Osteocyte (in vitro differentiated cells): Measurements from ENCODE around the gene LARGE2. TPM values are rescaled to one million over a fixed set of nuclear protein-coding genes. Genes with fewer than 3 reads are reported as not detected.
A peak's percentile ranks its signal among the peaks of the same experiment; 100 is the strongest.

Experiments
- DNase-seq: peaks from one replicate; pipeline ENCODE4 v3.0.0; 2021; ENCODE audit warnings: mixed read lengths; ENCODE audit not compliant: unreplicated experiment; ENCODE audit errors: extremely low spot score
- H3K27ac Mint-ChIP-seq: one replicate; pipeline ENCODE4 v1.8.0; 2021; ENCODE audit warnings: mild to moderate bottlenecking, mixed read lengths; ENCODE audit not compliant: unreplicated experiment
- H3K27me3 Mint-ChIP-seq: one replicate; pipeline ENCODE4 v1.8.0; 2021; ENCODE audit warnings: mixed read lengths; ENCODE audit not compliant: unreplicated experiment
- H3K36me3 Mint-ChIP-seq: one replicate; pipeline ENCODE4 v1.8.0; 2021; ENCODE audit warnings: mixed read lengths; ENCODE audit not compliant: unreplicated experiment
- H3K4me1 Mint-ChIP-seq: one replicate; pipeline ENCODE4 v1.8.0; 2021; ENCODE audit warnings: mixed read lengths; ENCODE audit not compliant: unreplicated experiment
- H3K4me3 Mint-ChIP-seq: one replicate; pipeline ENCODE4 v1.8.0; 2021; ENCODE audit warnings: mild to moderate bottlenecking, moderate library complexity, mixed read lengths; ENCODE audit not compliant: unreplicated experiment
- H3K9me3 Mint-ChIP-seq: one replicate; pipeline ENCODE4 v1.8.0; 2021; ENCODE audit warnings: mixed read lengths; ENCODE audit not compliant: unreplicated experiment
- CTCF ChIP-seq: fragments of 200-600 bp; sonication (generic); IDR thresholded peaks from 2 replicates; pipeline ENCODE4 v1.5.0; 2021; ENCODE audit warnings: antibody characterized with exemption, mild to moderate bottlenecking, moderate library complexity
- total RNA-seq: library from RNA; stranded (reverse); gene quantifications from 2 replicates; pipeline ENCODE4 v1.2.1, GENCODE V29; 2021

The LARGE2 gene
- total RNA-seq, 1 donor from 2014 or later = not detected

GRCh38 chr11:45885921-45886721 lies 36.3 kb upstream of the LARGE2 start:
- Mint-ChIP-seq H3K27me3 (peaks cover 6% of the 10 kb centered on the region), H3K4me1 (peaks cover 3% of the 10 kb centered on the region), H3K9me3 (no peaks in the 10 kb centered on the region), H3K27ac (no peak overlapping the region), H3K4me3 (peak overlapping the region; percentile 48), H3K36me3 (peaks cover 7% of the 10 kb centered on the region)
- TF ChIP-seq CTCF = no peak
- DNase-seq = no peak

- Mint-ChIP-seq H3K4me3 (no peak overlapping the region), H3K4me1 (peaks cover 3% of the 10 kb centered on the region), H3K9me3 (no peaks in the 10 kb centered on the region), H3K27me3 (peaks cover 9% of the 10 kb centered on the region), H3K36me3 (peaks cover 7% of the 10 kb centered on the region), H3K27ac (no peak overlapping the region)
- TF ChIP-seq CTCF = no peak
- no peak for DNase-seq
Observed at GRCh38 chr11:45886816-45887520, 35.5 kb upstream of the LARGE2 start.

- Mint-ChIP-seq H3K27me3 (peaks cover 12% of the 10 kb centered on the region), H3K27ac (no peak overlapping the region), H3K9me3 (no peaks in the 10 kb centered on the region), H3K36me3 (peaks cover 2% of the 10 kb centered on the region), H3K4me1 (peaks cover 3% of the 10 kb centered on the region), H3K4me3 (no peak overlapping the region)
- no peak for TF ChIP-seq CTCF
- no peak for DNase-seq
Observed at GRCh38 chr11:45887587-45887986, 34.9 kb upstream of the LARGE2 start.

- peaks cover 3% of the 10 kb centered on the region for H3K4me1 Mint-ChIP-seq
- no peak for TF ChIP-seq CTCF
Observed at GRCh38 chr11:45889555-45889954, 32.9 kb upstream of the LARGE2 start.

GRCh38 chr11:45889966-45890365 lies 32.5 kb upstream of the LARGE2 start:
- Mint-ChIP-seq H3K9me3 (no peaks in the 10 kb centered on the region), H3K36me3 (no peaks in the 10 kb centered on the region), H3K27ac (no peak overlapping the region), H3K4me1 (peaks cover 3% of the 10 kb centered on the region), H3K4me3 (no peak overlapping the region), H3K27me3 (peaks cover 14% of the 10 kb centered on the region)
- TF ChIP-seq CTCF = no peak
- DNase-seq = no peak

More at GRCh38 chr11:45889555-45889954, 32.9 kb upstream of the LARGE2 start:
- H3K27me3 Mint-ChIP-seq = peaks cover 12% of the 10 kb centered on the region
- H3K27ac Mint-ChIP-seq = no peak overlapping the region
- no peak for DNase-seq
- no peaks in the 10 kb centered on the region for H3K9me3 Mint-ChIP-seq
- H3K36me3 Mint-ChIP-seq = no peaks in the 10 kb centered on the region
- no peak overlapping the region for H3K4me3 Mint-ChIP-seq
